H1 (cell line): Measurements from ENCODE around the gene ARHGAP22. TPM values are rescaled to one million over a fixed set of nuclear protein-coding genes. Genes with fewer than 3 reads are reported as not detected.

ENCODE experiments used
- CTCF ChIA-PET: fragments of 300-600 bp; sonication (Branson Sonifier 250); formaldehyde crosslinking; loops from one replicate; lab custom pipeline; 2021; ENCODE audit not compliant: partially characterized antibody; lab: Charles Lee
- POLR2A ChIA-PET: fragments of 300-600 bp; sonication (Branson Sonifier 250); formaldehyde crosslinking; loops from one replicate; lab custom pipeline; 2021; ENCODE audit warnings: inconsistent platforms; ENCODE audit not compliant: partially characterized antibody; lab: Charles Lee
- DNase-seq, 2 experiments: peaks; one replicate each; pipeline versions ENCODE4 v3.0.0 to v3.0.0-alpha.2; 2010 to 2022; ENCODE audit warnings: low spot score in 2 of 2, low read depth in 1 of 2, mixed read lengths in 1 of 2
- FAIRE-seq: peaks from 2 replicates; lab custom pipeline; 2011; peaks lifted over from hg19 to GRCh38; lab: Jason Lieb, UNC
- H2AFZ ChIP-seq: 2 replicates; pipeline ENCODE4 v1.8.1; 2012; ENCODE audit warnings: low read length, inconsistent platforms
- H2AK5ac ChIP-seq: 2 replicates; pipeline ENCODE4 v1.6.1; 2013; ENCODE audit warnings: low read depth, low read length
- H2BK120ac ChIP-seq: replicated peaks from 2 replicates; pipeline ENCODE3; 2013; ENCODE audit warnings: low read depth, low read length, inconsistent platforms
- H2BK12ac ChIP-seq: 2 replicates; pipeline ENCODE4 v1.6.1; 2013; ENCODE audit warnings: low read depth, low read length
- H2BK15ac ChIP-seq: 2 replicates; pipeline ENCODE4 v1.6.1; 2013; ENCODE audit warnings: low read length
- H2BK20ac ChIP-seq: 2 replicates; pipeline ENCODE4 v1.6.1; 2013; ENCODE audit warnings: low read length
- H2BK5ac ChIP-seq: 2 replicates; pipeline ENCODE4 v1.6.1; 2013; ENCODE audit warnings: low read depth, low read length
- H3K14ac ChIP-seq: 2 replicates; pipeline ENCODE4 v1.6.1; 2013; ENCODE audit warnings: inconsistent platforms; ENCODE audit not compliant: insufficient read length
- H3K18ac ChIP-seq: 2 replicates; pipeline ENCODE4 v1.6.1; 2013; ENCODE audit warnings: low read length; ENCODE audit errors: extremely low read depth
- H3K23ac ChIP-seq: 2 replicates; pipeline ENCODE4 v1.6.1; 2013; ENCODE audit warnings: inconsistent platforms; ENCODE audit not compliant: insufficient read length
- H3K23me2 ChIP-seq: 2 replicates; pipeline ENCODE4 v1.6.1; 2013; ENCODE audit warnings: low read depth, low read length
- H3K27ac ChIP-seq: 2 replicates; pipeline ENCODE4 v1.6.1; 2011; ENCODE audit warnings: low read depth, low read length, inconsistent platforms
- H3K27me3 ChIP-seq, 4 experiments: replicated peaks in 1 of 4; 1 replicate in 1 of 4; 2 replicates in 3 of 4; pipeline versions ENCODE4 v1.6.1 to v1.8.1; 2011 to 2013; ENCODE audit warnings: low read length in 3 of 4, mild to moderate bottlenecking in 3 of 4, inconsistent platforms in 2 of 4, mixed read lengths in 2 of 4, moderate library complexity in 1 of 4; ENCODE audit not compliant: control insufficient read depth in 3 of 4, insufficient read depth in 3 of 4; ENCODE audit errors: extremely low read depth in 1 of 4
- H3K36me3 ChIP-seq, 4 experiments: 2 replicates each; pipeline versions ENCODE4 v1.6.1 to v1.8.1; 2011 to 2013; ENCODE audit warnings: mild to moderate bottlenecking in 4 of 4, low read length in 3 of 4, moderate library complexity in 2 of 4, control low read depth in 1 of 4, inconsistent platforms in 1 of 4; ENCODE audit not compliant: insufficient read depth in 4 of 4, control insufficient read depth in 2 of 4
- H3K4ac ChIP-seq: replicated peaks from 2 replicates; pipeline ENCODE3; 2013; ENCODE audit warnings: low read length, low read depth, mixed read lengths, inconsistent platforms; ENCODE audit not compliant: insufficient read length
- H3K4me1 ChIP-seq, 4 experiments: replicated peaks in 1 of 4; 1 replicate in 1 of 4; 2 replicates in 3 of 4; pipeline versions ENCODE4 v1.6.1 to v1.8.1; 2011 to 2013; ENCODE audit warnings: low read length in 3 of 4, inconsistent platforms in 2 of 4, mixed read lengths in 1 of 4; ENCODE audit not compliant: insufficient read depth in 4 of 4, control insufficient read depth in 3 of 4
- H3K4me2 ChIP-seq, 2 experiments: 2 replicates each; pipeline versions ENCODE4 v1.6.1 to v1.8.1; 2011 to 2013; ENCODE audit warnings: low read depth in 2 of 2, low read length in 2 of 2, control low read depth in 1 of 2, inconsistent platforms in 1 of 2, mild to moderate bottlenecking in 1 of 2; ENCODE audit not compliant: insufficient read depth in 1 of 2
- H3K4me3 ChIP-seq, 4 experiments: fragments of 200-600, 300-600 bp in 1 of 4; sonication (generic), shearing (Covaris generic), sonication (Bioruptor Twin) in 1 of 4; 2 replicates each; pipeline versions ENCODE4 v1.5.1 to v1.8.1; 2011 to 2016; ENCODE audit warnings: low read length in 4 of 4, low read depth in 3 of 4, control low read depth in 2 of 4, inconsistent platforms in 2 of 4, mild to moderate bottlenecking in 2 of 4, mixed read lengths in 1 of 4, moderate library complexity in 1 of 4; ENCODE audit not compliant: insufficient read depth in 2 of 4; ENCODE audit errors: extremely low read depth in 1 of 4
- H3K56ac ChIP-seq: replicated peaks from 2 replicates; pipeline ENCODE3; 2013; ENCODE audit warnings: low read depth, mild to moderate bottlenecking, mixed read lengths, low read length, inconsistent platforms; ENCODE audit not compliant: insufficient read length
- H3K79me1 ChIP-seq: 2 replicates; pipeline ENCODE4 v1.6.1; 2013; ENCODE audit warnings: low read depth, low read length, control low read depth
- H3K79me2 ChIP-seq, 2 experiments: 2 replicates each; pipeline versions ENCODE4 v1.6.1 to v1.8.1; 2012 to 2013; ENCODE audit warnings: low read length in 2 of 2, mild to moderate bottlenecking in 2 of 2, inconsistent platforms in 1 of 2; ENCODE audit not compliant: insufficient read depth in 2 of 2, control insufficient read depth in 1 of 2
- H3K9ac ChIP-seq, 4 experiments: replicated peaks in 1 of 4; 1 replicate in 1 of 4; 2 replicates in 3 of 4; pipeline versions ENCODE4 v1.6.1 to v1.8.1; 2011 to 2013; ENCODE audit warnings: low read depth in 3 of 4, low read length in 3 of 4, control low read depth in 2 of 4, mild to moderate bottlenecking in 2 of 4, moderate library complexity in 2 of 4, inconsistent platforms in 1 of 4; ENCODE audit errors: extremely low read depth in 1 of 4
- H3K9me3 ChIP-seq, 2 experiments: 2 replicates each; pipeline versions ENCODE4 v1.6.1 to v1.8.1; 2012 to 2013; ENCODE audit warnings: mild to moderate bottlenecking in 2 of 2, moderate library complexity in 2 of 2, control low read depth in 1 of 2, inconsistent platforms in 1 of 2, low read depth in 1 of 2, low read length in 1 of 2, mixed read lengths in 1 of 2; ENCODE audit not compliant: insufficient read depth in 2 of 2
- H4K20me1 ChIP-seq, 2 experiments: replicated peaks in 1 of 2; 2 replicates each; pipeline versions ENCODE3 to v1.8.1; 2011 to 2013; ENCODE audit warnings: inconsistent platforms in 2 of 2, low read length in 2 of 2, mild to moderate bottlenecking in 1 of 2; ENCODE audit not compliant: insufficient read depth in 2 of 2, control insufficient read depth in 1 of 2
- H4K5ac ChIP-seq: 2 replicates; pipeline ENCODE4 v1.6.1; 2013; ENCODE audit warnings: low read length, low read depth, mixed read lengths, inconsistent platforms; ENCODE audit not compliant: insufficient read length
- H4K8ac ChIP-seq: 2 replicates; pipeline ENCODE4 v1.8.0; 2013; ENCODE audit warnings: mild to moderate bottlenecking, moderate library complexity, low read length, inconsistent platforms; ENCODE audit not compliant: insufficient read depth; ENCODE audit errors: extremely low read depth
- H4K91ac ChIP-seq: replicated peaks from 2 replicates; pipeline ENCODE3; 2013; ENCODE audit warnings: low read length, mixed read lengths, inconsistent platforms; ENCODE audit not compliant: insufficient read length
- BCL11A ChIP-seq, 2 experiments: IDR thresholded peaks; one replicate each; pipeline ENCODE4 v1.6.1; 2011; ENCODE audit warnings: low read depth in 2 of 2, low read length in 2 of 2, mild to moderate bottlenecking in 2 of 2
- BRCA1 ChIP-seq: IDR thresholded peaks from 2 replicates; pipeline ENCODE4 v1.6.1; 2012; ENCODE audit warnings: low read depth, low read length, improper control_type of control experiment
- CBX5 ChIP-seq: fragments of 300-800, 300-1000 bp; sonication (generic); IDR thresholded peaks from 2 replicates; pipeline ENCODE4 v1.7.1; 2016; ENCODE audit warnings: antibody characterized with exemption, low read length, low read depth
- CTBP2 ChIP-seq: IDR thresholded peaks from 2 replicates; pipeline ENCODE4 v1.7.0; 2011; ENCODE audit warnings: borderline replicate concordance, mild to moderate bottlenecking, moderate library complexity, mixed read lengths, low read length; ENCODE audit not compliant: insufficient read depth, insufficient read length
- EP300 ChIP-seq, 2 experiments: IDR thresholded peaks; 1 replicate in 1 of 2; 2 replicates in 1 of 2; pipeline ENCODE4 v1.6.1; 2011 to 2012; ENCODE audit warnings: low read depth in 2 of 2, low read length in 2 of 2, mild to moderate bottlenecking in 2 of 2, borderline replicate concordance in 1 of 2, inconsistent platforms in 1 of 2, moderate library complexity in 1 of 2
- JUN ChIP-seq: IDR thresholded peaks from 2 replicates; pipeline ENCODE4 v1.6.1; 2011; ENCODE audit warnings: low read depth, mild to moderate bottlenecking, improper control_type of control experiment, low read length
- MAFK ChIP-seq: IDR thresholded peaks from 2 replicates; pipeline ENCODE4 v1.6.1; 2012; ENCODE audit warnings: low read depth, mild to moderate bottlenecking, improper control_type of control experiment, low read length
- NRF1 ChIP-seq: IDR thresholded peaks from 2 replicates; pipeline ENCODE4 v1.6.1; 2011; ENCODE audit warnings: mild to moderate bottlenecking, low read depth, low read length, improper control_type of control experiment
- RBBP5 ChIP-seq: IDR thresholded peaks from 2 replicates; pipeline ENCODE4 v1.7.1; 2012; ENCODE audit warnings: low read depth, mild to moderate bottlenecking, inconsistent platforms, low read length, moderate library complexity, borderline replicate concordance
- SIX5 ChIP-seq: IDR thresholded peaks from 2 replicates; pipeline ENCODE4 v1.6.1; 2011; ENCODE audit warnings: mild to moderate bottlenecking, low read depth, low read length
- TAF1 ChIP-seq: IDR thresholded peaks from 2 replicates; pipeline ENCODE4 v1.6.1; 2011; ENCODE audit warnings: mild to moderate bottlenecking, low read depth, low read length
- TEAD4 ChIP-seq: IDR thresholded peaks from 2 replicates; pipeline ENCODE4 v1.6.1; 2012; ENCODE audit warnings: low read depth, low read length, inconsistent platforms, mixed read lengths
- USF2 ChIP-seq: IDR thresholded peaks from 2 replicates; pipeline ENCODE4 v1.6.1; 2011; ENCODE audit warnings: low read length, improper control_type of control experiment
- YY1 ChIP-seq: IDR thresholded peaks from 2 replicates; pipeline ENCODE4 v1.6.1; 2011; ENCODE audit warnings: low read depth, mild to moderate bottlenecking, low read length
- WGBS, 2 experiments: shearing (Covaris generic) in 1 of 2; methylation state at CpG; one replicate each; pipeline versions ENCODE4 v1.1.6 to v1.1.7; 2013 to 2015; ENCODE audit warnings: low lambda C conversion rate in 2 of 2, mixed read lengths in 2 of 2, inconsistent platforms in 1 of 2, low coverage in 1 of 2, missing lambda C conversion rate in 1 of 2; ENCODE audit not compliant: insufficient replicate concordance in 2 of 2, insufficient coverage in 1 of 2, insufficient read length in 1 of 2; ENCODE audit errors: extremely low coverage in 1 of 2, missing lambda C conversion rate in 1 of 2; 5-methylcytosine and 5-hydroxymethylcytosine counted together
- polyA plus RNA-seq, 7 experiments: library from polyadenylated mRNA; depleted of rRNA in 3 of 7; stranded (reverse) in 5 of 7; unstranded in 2 of 7; fragments of >200 nt in 5 of 7; fragments of 200-250 nt in 2 of 7; gene quantifications; 1 replicate in 5 of 7; 2 replicates in 1 of 7; 4 replicates in 1 of 7; pipeline versions ENCODE4 v1.2.1 to v1.2.3, GENCODE V29; 2011 to 2013; ENCODE audit warnings: missing spikeins in 2 of 7, mixed read lengths in 2 of 7
- total RNA-seq: library from RNA; stranded (reverse); fragmentation: NEBNext Ultra II Directional; extraction: Animal tissue kit (Norgen Biotek cat#: 25700); gene quantifications from 2 replicates; pipeline ENCODE4 v1.2.1, GENCODE V29; 2021

Gene ARHGAP22
- total and polyA plus RNA-seq, 2 of the 8 experiments (the other 6 are each of a cell fraction or from before 2014, with no cell fraction given): 3.6 to 11.2 TPM

GRCh38 chr10:48609441-48609840 is 4.6 kb upstream of the ARHGAP22 start:
- Histone ChIP-seq H3K9ac (no peak overlapping the region), H3K36me3 (no peaks in the 10 kb centered on the region), H4K91ac (no peak overlapping the region), H3K4me2 (no peak overlapping the region), H3K4me1 (peaks cover 0 to 9% (median 4%) of the 10 kb centered on the region in 4 experiments; a peak in 5 of 7 replicates), H3K4ac (no peak overlapping the region), H2AFZ (no peak overlapping the region), H3K23ac (no peak overlapping the region), H2BK20ac (no peak overlapping the region), H4K8ac (no peak overlapping the region), H3K4me3 (no peak overlapping the region), H3K9me3 (no peaks in the 10 kb centered on the region), H2BK120ac (no peak overlapping the region), H3K14ac (no peak overlapping the region), H2AK5ac (no peak overlapping the region), H4K5ac (no peak overlapping the region), H4K20me1 (no peaks in the 10 kb centered on the region), H2BK12ac (no peak overlapping the region), H3K79me1 (no peaks in the 10 kb centered on the region), H3K27me3 (peaks cover 0 to 12% (median 7%) of the 10 kb centered on the region in 4 experiments; a peak in 6 of 7 replicates), H3K56ac (no peak overlapping the region), H2BK15ac (no peak overlapping the region), H3K18ac (no peak overlapping the region), H3K23me2 (no peaks in the 10 kb centered on the region; the same call in 1 of the 2 replicates), H3K79me2 (no peaks in the 10 kb centered on the region), H3K27ac (no peak overlapping the region), H2BK5ac (no peak overlapping the region)
- no peak for FAIRE-seq
- POLR2A ChIA-PET: no interaction called here
- no peak for DNase-seq
- WGBS, 2 experiments: 89% methylated on average over 5 of the region's 5 CpGs; no CpG with 5 or more reads in 1 of the 2 experiments
- CTCF ChIA-PET: interaction anchor here (1.2 to 7.5 kb wide), 12 partner anchors 7 to 299 kb away, joined by 3 to 172 read pairs (median 8); no protein-coding TSS in a partner anchor
- TF ChIP-seq EP300 (IDR thresholded peaks at IDR 0.05; ENCODE audit: borderline replicate concordance in 1 of 2, low read depth in 2 of 2, low read length in 2 of 2) (no peak), NRF1 (no peak), TAF1 (no peak), MAFK (no peak), YY1 (no peak), CBX5 (no peak), SIX5 (no peak), USF2 (no peak), JUN (no peak), BRCA1 (no peak), CTBP2 (no peak), TEAD4 (no peak), BCL11A (IDR thresholded peaks at IDR 0.05; ENCODE audit: low read depth in 2 of 2, low read length in 2 of 2) (no peak), RBBP5 (no peak)
